Activated CD8-positive, alpha-beta memory T cell treated with anti-CD3 and anti-CD28 coated beads, Interleukin-2, amount 50 U/mL, for 24 hours (primary cell): Measurements from ENCODE around the gene OTUD7B.
"Not testable (repeated sequence)": the region's sequence is repeated elsewhere in the genome, so short reads cannot be mapped to it uniquely, and the experiment has no call there.

Experiments used
- DNase-seq: peaks from one replicate; pipeline ENCODE4 v3.0.0-alpha.2; 2020; ENCODE audit errors: extremely low read depth

Gene OTUD7B

GRCh38 chr1:150010393-150011115, at the start of gene OTUD7B:
Gene OTUD7B (minus strand): TSS chr1:150010726. CDS start chr1:149977510, 33,216 bp downstream.
- DNase-seq, result no peak

DNA sequence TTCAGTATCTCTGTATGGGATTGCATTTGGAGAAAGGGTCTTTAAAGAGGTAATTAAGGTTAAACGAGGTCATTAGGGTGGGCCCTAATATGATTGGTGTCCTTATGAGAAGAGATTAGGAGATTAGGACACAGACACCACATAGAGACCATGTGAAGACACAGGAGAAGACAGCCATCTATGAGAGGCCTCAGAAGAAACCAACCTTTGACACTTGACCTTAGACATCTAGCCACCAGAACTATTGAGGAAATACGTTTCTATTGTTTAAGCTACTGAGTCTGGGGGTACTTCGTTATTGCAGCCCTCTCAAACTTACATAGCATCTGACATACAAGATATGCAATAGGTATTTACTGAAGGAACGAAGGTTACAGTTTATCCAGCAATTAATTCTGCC, 49.7 kb upstream of the OTUD7B start:
- no peak for DNase-seq

DNA sequence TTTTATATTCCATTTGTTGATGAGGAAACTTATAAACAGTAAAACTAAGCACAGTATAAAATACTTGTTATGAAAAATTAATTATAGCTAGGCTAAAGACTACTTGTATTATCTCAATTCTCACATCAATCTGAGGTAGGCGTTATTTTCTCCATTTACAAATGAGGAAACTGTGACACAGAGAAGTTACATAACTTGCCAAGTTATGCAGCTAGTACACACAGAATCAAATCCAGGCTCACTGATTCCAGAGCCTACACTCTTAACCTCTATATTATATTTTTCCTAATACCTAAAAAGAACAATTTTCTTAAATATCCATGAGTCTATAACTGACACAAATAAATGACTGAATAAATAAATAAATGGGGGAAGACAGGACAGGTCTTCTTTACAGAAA, 45.9 kb upstream of the OTUD7B start:
- DNase-seq, result no peak

- DNase-seq, result not testable (repeated sequence)
Measured at GRCh38 chr1:150055507-150055906, 45.0 kb upstream of the OTUD7B start.

GRCh38 chr1:150053926-150054325, 43.4 kb upstream of the OTUD7B start:
- DNase-seq, result no peak

DNA sequence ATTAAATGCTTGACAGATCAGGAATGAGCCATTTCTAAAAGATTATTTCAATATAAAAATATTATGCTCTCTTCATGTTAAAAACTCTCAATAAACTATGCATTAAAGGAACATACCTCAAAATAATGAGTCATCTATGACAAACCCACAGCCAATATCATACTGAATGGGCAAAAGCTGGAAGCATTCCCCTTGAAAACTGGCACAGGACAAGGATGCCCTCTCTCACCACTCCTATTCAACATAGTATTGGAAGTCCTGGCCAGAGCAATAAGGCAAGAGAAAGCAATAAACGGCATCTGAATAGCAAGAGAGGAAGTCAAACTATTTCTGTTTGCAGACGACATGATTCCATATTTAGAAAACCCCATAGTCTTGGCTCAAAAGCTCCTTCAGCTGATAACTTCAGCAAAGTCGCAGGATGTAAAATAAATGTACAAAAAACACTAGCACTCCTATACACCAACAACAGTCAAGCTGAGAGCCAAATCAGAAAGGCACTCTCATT, 41.4 kb upstream of the OTUD7B start:
- DNase-seq, result not testable (repeated sequence)

- DNase-seq, result no peak
Measured at GRCh38 chr1:150051089-150051373, 40.5 kb upstream of the OTUD7B start.

DNA sequence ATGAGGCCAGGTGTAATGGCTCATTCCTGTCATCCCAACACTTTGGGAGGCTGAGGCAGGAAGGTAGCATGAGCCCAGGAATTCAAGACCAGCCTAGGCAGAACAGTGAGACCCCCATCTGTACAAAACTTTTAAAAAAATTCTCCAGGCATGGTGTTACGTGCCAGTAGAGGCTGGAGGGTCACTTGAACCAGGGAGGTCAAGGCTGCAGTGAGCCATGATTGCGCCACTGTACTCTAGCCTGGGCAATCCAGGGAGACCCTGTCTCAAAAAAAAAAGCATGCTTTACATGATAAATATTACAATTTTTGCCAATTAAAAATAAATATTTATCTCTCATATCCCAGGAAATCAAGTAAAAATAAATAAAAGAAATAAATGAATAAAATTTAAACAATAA, 39.4 kb upstream of the OTUD7B start:
- DNase-seq, result no peak

GRCh38 chr1:150034336-150034735, 23.8 kb upstream of the OTUD7B start:
- DNase-seq, result no peak

GRCh38 chr1:150028322-150028721, 17.8 kb upstream of the OTUD7B start:
- DNase-seq, result no peak

GRCh38 chr1:150024156-150024555, 13.6 kb upstream of the OTUD7B start:
- no peak for DNase-seq

GRCh38 chr1:150022357-150022756, 11.8 kb upstream of the OTUD7B start:
- DNase-seq, result no peak

- no peak for DNase-seq
Measured at GRCh38 chr1:150021191-150021694, 10.7 kb upstream of the OTUD7B start.

DNA sequence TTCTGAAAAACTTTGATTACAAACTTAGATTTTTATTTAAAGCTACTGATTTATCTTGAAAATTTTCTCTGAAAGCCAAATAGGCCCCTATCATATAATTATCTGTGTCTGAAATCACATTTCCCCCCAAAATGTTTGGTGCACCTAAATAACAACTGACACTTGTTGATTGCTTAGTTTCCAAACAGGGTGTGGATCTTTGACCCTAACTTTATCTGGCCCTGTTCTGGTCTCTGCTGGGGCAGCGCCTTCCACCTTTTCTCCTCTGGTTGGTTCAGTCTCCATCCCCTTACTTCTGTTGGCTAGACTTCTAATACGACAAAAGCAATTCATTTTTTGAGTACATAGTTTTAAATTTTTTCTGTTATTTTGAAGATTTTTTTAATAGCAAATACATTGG, 10.2 kb upstream of the OTUD7B start:
- no peak for DNase-seq

GRCh38 chr1:150018165-150018564, 7.6 kb upstream of the OTUD7B start:
- DNase-seq, result no peak

- no peak for DNase-seq
Measured at GRCh38 chr1:150017206-150017750, 6.8 kb upstream of the OTUD7B start.

GRCh38 chr1:150015651-150016131, 5.2 kb upstream of the OTUD7B start:
- no peak for DNase-seq

GRCh38 chr1:150012611-150013010, 2.1 kb upstream of the OTUD7B start:
- no peak for DNase-seq

GRCh38 chr1:150009604-150010392, 728 bp downstream of the OTUD7B start:
- peak; percentile 24 for DNase-seq

GRCh38 chr1:150008699-150009098, 1.8 kb downstream of the OTUD7B start:
- no peak for DNase-seq

DNA sequence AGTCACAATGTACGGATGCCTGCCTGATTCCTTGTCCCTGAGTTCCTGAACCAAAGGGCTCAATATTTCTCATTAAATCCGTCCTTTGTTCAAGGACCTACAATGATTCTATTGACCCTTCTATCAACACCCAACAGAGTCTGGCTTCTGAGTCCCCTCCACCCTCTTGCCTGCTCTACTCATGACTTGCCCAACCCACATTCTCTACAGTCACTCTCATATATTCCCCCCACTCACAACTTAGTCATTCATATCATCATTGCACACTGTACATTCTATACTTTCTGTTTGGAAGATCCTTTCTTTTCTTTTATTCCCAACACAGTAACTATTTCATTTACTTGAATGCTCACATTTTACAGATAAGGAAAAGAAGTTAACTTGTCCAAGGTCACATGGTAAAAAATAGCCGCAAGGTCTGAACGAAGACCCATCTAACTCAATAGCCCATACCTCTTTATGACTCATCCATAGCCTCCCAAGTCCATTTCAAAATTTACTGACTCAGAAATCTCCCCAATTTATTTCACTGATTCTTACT, 3.6 kb downstream of the OTUD7B start:
- DNase-seq, result no peak

DNA sequence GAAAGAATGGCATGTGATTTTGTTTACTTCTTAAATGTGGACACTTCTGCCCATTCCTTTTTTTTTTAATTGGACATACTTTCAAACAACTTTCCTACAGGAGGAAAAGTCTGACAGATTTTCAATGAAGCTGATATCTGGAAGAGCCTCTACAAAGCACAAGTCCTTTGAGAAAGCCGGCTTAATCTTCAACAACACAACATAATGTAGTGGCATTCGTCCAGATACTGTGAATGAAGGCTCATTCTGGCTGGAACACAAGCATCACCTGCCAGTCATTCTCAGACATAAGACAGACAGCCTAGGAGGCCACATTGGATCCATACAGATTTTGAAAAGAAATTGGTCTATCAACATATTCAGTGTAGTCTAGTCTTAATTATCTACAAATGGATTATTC, 4.9 kb downstream of the OTUD7B start:
- no peak for DNase-seq
